Kidney capillary endothelial cell (primary cell): Measurements from ENCODE around the gene THAP11.
A peak's percentile ranks its signal among the peaks of the same experiment; 100 is the strongest.

Experiments used
- DNase-seq: peaks from one replicate; pipeline ENCODE4 v3.0.0-alpha.2; 2018; ENCODE audit warnings: low spot score

Gene THAP11

DNA sequence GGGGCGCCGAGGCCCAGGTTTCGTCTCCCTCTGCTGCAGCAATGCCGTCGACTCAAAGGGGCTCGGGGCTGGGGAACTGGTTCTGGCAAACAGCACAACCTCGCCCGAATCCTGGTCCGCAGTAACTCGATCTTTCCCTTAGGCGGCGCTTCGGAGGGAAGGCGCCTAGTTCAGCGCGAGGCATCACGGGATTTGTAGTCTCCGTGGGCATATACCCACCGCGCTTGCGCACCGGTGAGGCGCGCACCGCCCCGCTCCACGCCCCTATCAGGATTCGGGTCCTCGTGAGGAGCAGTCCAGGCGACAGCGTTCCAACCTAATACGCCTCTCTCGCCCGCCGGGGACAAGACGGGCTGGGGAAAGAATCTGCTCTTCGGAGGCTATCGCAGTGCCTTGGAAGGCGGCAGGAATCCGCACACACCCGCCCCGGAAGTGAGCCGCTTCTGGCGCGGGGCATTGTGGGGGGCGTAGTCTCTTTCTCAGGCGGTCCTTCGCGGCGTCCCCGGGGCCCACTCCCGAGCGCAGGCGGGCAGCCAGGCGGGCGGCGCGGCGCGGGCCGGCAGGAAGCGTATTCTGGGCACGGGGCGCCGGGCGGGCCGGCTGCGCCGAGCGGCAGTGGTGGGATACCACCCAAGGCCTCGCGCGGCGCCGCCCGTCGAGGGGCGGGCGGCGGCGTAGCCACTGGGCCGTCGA, at the start of gene THAP11:
Gene THAP11 (plus strand): TSS at position 505 of the 693 bp plus-strand sequence. CDS start 235 bp downstream, outside the sequence.
- DNase-seq, result peak; percentile 94

DNA sequence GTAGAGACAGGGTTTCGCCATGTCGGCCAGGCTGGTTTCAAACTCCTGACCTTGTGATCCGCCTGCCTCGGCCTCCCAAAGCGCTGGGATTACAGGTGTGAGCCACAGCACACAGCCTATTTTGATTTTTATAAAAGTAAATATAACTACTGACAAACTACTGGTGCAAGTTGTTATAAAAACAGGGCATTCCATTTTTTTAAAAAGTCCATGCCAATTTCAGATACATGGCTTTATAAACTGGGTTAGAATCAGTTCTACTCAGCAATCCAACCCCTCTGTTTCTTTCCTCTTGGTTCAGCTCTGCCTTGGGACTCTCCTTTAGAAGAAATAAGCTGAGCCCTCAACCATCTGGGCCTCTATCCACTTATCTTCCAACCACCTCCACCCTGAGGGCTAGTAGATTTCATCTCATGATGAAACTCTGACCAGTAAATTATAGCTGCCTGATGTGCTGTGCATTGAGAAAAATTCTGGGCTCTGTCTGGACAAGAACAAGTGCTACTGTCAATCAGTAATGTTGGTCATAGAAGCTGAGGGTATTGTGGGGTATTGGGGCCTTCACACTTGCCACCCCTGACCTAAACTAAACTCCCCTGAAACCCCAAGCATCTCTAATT, 45.9 kb upstream of the THAP11 start:
- no peak for DNase-seq

DNA sequence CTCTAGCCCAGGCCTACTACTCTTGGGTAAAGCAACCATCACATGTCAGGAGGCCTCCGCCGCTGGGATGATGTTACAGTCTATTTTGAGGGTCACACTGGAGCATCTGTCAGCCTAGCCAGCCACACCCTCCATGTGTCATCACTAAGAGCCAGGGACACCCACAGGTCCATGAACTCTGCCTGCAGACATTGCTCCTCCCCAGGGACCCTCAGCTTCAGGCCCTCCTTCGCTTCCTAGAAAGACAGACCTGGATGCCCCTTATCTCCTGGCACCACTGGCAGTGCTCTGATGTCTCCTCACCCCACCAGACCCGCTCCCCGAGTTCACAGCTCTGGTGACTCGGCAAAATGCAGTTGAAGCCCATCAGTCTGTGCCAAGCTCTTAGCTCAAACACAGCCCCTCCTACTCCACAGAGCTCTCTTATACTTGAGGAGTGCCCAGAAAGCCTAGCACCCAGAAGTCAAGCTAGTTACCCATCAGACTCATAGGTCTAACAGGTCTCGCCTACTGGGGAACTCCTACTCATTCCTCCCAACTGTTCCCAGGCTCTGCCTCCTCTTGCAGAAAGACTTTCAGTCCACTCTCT, 41.7 kb upstream of the THAP11 start:
- DNase-seq, result no peak

DNA sequence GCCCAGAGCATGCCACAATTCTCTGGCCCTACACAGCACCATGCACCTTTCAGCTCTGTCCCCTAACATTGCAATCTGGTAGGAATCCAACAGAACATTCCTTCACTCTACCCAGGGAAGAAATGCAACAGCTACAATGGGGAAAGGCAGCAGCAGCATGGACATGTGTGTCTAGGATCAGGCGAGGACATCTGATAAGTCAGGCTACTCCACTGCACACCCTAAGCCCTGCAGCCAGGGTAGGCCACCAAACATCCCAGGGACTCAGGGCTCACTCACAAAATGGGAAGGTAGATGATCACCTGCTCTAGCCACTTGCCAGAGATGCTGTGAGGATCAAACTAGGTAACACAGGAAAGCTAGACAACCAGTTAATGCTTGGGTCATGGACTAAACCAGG, 40.9 kb upstream of the THAP11 start:
- DNase-seq, result no peak

DNA sequence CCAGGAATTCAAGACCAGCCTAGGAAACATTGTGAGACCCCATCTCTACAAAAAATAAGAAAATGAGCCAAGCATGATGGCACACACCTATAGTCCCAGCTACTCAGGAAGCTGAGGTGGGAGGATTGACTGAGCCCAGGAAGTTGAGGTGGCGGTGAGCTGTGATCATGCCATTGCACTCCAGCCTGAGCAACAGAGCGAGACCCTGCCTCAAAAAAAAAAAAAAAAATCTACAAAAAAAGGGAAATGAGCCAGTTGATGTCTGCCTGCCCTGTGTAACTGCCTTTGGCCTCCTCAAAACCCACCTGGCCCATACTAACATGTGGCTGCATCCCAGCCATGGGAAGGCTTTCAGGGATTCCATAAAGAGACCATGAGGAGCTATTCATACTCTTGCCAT, 40.2 kb upstream of the THAP11 start:
- DNase-seq, result no peak

DNA sequence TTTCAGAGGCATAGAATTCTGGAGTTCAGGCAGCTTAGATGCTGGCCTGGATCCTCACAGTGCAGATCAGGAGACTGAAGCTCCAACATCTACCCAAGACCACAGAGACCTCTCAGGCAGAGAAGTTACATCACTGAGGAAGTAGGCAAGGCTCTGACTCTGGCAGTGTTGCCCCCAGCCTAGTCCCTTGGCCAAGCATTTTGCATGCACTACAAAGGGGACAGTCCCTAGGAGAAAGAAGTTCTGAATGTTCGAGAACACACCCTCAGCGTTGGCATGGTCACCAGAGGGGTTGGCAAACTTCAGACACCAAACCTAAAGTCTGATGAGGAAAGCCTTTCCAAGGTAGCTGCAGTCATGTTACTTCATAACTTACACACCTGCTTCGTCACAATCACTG, 38.2 kb upstream of the THAP11 start:
- DNase-seq, result no peak

DNA sequence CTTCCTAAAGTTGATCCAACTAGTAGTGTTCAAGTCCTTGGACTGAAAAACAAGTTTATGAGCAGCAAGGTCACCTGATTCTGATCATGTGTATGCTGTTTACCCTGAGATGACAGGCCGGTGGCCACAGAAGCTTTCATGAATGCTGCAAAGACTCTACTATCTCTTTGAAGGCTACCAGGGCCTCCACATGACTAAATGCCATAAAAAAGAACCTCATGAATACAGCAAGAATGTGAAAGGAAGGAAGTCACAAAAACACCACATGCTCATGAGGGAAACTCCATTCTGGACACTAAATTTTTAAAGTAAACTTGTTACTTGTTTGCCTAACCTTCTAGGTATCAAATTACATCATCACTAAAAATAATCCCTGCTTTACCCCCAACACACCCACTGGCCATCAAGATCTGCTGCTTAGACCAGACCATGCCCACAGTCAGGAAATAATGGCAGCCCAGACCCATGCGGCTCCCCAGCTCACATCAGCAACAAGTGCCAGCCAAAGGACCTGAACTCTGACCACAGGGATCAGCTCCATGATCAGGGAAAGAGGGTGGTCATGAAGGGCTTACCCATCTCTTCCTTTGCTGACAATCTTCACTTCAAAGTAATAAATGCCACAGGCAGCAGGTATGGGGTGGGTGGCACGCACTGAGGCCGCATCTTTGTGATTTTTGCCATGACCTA, 37.1 kb upstream of the THAP11 start:
- DNase-seq, result no peak

DNA sequence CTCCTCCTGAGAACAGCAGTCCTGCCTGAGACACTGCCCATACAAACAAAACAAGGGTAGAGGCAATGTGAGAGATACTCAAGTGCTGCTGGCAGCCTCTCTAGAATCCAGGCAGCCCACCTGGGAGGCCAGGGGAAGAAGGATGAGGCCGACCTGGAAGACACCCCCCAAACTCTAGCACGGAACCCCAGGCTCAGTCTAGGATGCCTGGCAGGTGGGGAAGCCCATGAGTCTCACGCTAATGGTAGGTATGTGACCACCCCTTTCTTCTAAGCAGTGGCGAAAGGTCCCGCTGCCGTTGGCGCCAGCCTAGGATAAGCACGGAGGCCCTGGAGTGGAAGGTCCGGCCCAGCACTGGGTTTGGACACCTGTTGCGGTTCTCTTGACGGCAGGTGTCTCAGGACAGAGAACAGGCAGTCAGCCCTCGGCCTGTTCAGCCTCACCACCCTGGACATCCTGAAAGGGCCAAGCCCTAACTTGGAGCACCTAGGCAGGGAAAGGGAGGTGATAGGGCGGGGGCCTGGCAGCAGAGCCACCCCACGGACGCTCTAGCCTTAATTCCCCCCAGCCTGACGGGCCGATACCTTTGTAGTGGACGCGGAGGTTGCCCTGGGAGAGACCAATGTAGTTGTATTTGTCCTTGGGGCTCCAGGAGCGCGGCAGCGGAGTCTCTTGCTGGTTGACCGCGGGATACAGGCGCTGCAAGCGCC, 36.2 kb upstream of the THAP11 start:
- DNase-seq, result no peak

DNA sequence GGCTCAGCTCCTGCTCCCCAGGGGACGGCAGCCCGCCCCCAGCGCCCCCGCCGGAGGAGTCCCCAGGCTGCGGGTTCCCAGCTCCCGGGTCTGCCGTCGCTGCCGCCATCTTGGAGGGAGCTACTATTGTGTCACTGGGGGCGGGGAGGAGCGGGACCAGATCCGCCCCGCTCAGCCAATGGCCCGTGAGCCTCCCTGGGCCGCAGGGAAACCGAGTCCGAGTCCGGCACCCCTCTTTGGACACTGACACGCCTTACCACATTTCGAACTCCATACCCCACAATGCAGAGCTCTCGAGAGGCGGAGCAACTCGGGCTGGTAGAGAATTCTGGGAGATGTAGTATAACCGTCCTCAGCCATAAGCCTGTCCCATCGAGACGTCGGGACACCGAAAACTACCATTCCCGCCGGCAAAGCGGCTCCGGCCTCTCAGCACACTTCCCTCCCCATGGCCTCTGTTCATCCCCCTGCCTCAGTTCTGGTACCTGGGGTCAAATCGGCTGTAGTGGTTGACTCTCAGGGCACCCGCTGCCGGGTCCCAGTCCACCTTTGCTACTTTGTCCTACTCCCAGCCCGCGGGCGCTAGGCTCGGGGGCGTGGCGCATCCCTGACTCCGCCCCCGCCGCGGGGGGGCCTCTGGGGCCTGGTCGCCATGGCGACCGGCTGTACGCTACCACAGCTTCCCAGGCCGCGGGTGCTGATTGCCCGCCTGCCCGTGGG, 35.5 kb upstream of the THAP11 start, which contains the start of the genes RANBP10 and TSNAXIP1:
Gene RANBP10 (minus strand): TSS at position 133 of the 720 bp plus-strand sequence. CDS start 24 bp downstream, at position 109.
Gene TSNAXIP1 (plus strand): TSS at position 462 of the 720 bp plus-strand sequence. CDS start 261 bp downstream, outside the sequence.
- peak; percentile 100 for DNase-seq

DNA sequence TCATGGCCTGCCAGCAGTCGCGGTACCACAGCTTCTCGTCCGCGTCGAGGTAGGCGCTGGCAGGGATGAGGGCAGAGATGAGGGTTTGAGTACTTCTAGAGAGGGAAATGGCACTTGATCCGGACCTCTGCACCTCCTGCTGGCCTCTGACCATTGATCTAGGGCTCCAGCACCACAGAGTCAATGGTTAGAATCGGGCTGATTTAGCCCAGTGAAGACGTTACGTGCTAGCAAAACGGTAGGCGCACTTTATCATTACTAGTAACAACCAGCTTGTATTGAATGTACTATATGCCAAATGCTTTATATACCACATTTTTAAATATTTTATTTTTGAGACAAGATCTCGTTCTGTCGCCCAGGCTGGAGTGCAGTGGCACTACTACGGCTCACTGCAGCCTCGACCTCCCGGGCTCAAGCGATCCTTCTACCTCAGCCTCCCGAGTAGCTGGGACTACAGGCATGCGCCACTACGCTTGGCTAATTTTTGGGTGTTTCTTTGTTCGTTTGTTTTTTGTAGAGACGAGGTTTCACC, 34.9 kb upstream of the THAP11 start:
- no peak for DNase-seq

DNA sequence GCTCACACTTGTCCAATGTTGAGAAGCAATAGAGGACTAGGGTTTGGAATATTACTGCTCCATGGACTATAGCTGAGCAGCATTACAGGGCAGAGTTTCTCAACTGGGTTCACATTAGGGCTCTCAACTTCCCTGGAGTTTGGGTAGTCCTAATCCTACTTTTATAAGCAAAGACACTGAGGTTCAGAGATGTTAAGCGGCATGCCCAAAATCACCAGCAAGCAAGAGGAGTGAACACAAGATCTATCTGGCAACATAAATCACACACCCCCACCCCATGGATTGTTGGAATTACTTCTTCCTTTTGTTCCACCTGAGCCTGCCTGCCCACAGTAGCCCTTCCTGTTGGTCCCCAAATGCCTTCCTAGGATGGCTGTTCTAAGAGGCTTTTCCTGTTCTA, 30.2 kb upstream of the THAP11 start:
- no peak for DNase-seq

DNA sequence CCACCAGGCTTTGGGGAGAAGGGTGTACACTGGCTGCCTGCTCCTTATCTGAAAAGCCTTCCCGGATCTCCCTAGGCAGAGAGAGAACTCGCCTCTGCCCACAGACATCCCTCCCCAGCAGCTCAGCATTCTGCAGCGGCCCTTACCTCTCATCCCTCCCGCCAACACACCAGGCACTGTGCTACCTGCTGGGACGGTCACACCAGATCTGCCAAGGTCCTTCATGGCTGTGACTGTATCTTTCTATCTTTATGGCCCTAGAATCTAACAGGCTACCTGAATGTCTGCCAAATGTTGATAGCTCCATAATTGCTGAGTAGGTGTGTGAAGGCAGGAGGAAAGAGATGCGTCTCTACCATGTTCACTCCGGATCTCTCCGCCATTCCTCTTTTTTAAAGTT, 27.6 kb upstream of the THAP11 start:
- no peak for DNase-seq

DNA sequence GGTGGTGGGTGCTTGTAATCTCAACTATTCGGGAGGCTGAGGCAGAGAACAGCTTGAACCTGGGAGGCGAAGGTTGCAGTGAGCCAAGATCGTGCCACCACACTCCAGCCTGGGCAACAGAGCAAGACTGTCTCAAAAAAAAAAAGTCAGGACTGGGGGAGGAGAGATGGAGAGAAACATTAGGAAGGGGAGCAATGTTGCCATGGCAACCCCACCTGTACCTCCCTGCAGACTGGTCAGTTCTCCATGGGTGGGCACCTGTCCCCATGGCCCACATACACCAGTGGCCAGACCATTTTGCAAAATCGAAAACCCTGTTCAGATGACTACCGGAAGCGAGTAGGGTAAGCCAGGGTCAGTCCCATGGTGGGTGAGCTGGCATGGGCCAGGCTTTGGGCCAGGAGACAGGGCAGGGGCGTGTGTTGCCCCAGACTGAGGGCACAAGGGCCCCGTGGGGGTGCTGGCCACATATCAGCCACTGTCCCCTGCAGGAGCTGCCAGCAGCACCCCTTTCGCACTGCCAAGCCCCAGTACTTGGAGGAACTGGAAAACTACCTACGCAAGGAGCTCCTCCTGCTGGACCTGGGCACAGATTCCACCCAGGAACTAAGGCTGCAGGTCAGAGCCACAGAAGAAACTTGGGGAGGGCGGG, 21.4 kb upstream of the THAP11 start:
- no peak for DNase-seq

DNA sequence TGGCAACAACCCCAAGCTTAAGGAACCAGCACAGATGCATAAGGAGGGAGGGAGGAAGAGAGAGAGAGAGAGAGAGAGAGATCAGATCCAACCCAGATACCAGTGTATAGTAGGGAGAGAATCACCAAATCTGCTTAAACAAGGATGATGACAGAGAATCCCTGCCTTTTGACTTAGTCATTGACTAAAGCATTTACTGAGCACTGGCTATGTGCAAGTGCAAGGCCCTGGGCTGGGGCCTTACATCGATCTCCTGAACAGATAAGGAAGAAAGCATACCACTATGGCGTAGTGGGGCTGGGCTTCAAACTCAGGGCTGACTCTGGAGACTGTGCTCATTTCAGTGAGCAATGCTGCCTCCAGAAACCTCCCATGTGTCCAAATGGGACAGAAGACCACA, 19.6 kb upstream of the THAP11 start:
- DNase-seq, result no peak

DNA sequence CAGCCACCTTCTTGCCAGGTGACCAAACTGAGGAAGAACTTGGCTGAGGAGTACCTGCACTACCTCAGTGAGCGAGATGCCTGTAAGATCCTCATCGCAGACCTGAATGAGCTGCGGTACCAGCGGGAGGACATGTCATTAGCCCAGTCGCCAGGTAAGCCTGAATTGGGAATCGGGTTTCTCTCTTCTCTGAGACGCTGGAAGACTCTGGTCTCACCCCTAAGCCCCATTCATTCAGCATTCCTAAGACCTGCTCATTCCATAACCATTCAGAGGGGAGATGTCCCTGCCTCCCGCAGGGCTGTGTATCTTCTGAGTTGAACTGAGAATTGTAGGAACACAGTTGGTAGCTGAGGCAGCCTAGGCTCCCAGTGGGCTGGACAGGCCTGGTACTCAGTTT, 17.0 kb upstream of the THAP11 start:
- DNase-seq, result no peak

DNA sequence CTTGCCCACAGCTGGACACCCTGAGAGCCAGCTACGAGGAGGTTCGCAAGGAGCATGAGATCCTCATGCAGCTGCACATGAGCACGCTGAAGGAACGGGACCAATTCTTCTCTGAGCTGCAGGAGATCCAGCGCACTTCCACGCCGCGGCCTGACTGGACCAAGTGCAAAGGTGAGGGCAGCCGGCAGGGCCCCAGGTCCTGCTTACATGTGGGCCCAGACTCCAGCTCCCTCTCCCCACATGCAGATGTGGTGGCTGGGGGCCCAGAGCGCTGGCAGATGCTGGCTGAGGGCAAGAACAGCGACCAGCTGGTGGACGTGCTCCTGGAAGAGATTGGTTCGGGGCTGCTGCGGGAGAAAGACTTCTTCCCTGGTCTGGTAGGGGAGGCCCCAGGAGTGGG, 16.2 kb upstream of the THAP11 start:
- DNase-seq, result no peak

DNA sequence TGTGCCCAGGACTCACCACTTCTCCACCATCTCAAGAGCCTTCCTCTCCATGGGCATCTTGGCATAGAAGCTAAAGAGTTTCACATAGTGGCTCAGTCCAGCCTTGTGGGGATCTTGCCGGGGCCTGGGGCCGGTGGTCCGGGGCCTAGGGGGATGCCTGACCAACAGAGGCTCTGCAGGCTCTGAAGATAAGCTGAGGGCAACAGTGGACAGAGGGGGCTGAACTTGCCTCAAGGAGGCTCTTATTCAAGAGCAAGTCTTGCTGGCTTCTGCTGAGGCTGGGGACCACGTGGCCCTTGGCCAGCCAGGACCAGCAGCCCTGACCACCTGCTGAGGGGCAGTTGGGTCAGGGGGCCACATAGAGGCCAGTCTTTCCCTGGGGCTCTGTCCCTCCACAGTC, 13.5 kb upstream of the THAP11 start:
- no peak for DNase-seq

DNA sequence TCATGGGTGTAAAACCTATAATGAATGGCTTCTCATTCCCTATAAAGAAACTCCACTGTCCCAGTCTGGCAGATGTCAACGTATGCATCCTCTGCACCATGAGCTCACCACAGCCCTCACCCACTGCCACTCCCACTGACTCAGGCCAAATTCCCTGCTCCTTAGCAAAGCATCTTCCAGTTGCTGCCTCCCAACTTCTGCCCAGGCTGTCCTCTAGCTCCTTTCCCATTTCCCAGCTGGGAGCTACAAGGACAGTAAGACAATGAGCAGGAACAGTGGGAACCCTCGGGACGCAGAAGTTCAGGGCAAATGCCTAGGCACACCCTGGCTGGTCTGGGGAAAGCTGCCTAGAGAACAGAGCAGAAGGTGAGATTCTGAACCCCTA, 9.1 kb upstream of the THAP11 start:
- DNase-seq, result peak; percentile 60

DNA sequence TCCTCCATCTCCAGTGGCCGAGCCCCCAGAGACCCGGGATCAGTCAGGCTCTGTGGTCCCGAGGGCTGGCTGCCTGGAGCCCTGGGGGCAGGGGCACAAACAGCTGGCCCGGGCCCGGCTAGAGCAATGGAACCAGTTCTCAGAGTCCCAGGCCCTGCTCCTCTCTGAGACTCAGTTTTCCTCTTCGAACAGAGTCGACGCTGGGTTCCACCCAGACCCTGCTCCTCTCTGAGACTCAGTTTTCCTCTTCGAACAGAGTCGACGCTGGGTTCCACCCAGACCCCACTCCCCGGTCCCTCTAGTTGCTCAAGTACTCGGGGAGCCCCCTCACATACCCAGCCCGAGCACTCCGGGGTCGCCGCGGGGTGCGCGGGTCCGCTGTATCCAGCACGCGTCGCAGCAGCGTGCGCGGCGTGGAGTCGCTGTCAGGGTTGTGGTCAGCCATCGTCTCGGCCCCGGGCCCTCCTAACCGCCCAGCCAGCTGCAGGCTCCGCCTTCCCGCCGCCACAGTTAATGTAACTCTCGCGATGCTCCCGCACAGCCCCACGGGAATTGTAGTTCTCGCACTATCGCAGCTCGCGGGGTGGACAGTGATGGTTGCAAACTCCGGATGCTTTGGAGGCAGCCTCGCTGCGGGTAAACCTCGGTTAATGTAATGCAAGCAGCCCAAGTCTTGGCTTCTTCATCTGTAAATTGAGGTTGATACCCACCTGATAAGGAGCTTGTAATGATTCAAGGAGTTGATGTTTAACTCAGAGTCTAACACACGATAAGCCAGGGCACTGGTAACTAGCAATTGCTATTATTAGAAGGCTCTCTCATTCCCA, 8.5 kb upstream of the THAP11 start:
- DNase-seq, result peak; percentile 89

DNA sequence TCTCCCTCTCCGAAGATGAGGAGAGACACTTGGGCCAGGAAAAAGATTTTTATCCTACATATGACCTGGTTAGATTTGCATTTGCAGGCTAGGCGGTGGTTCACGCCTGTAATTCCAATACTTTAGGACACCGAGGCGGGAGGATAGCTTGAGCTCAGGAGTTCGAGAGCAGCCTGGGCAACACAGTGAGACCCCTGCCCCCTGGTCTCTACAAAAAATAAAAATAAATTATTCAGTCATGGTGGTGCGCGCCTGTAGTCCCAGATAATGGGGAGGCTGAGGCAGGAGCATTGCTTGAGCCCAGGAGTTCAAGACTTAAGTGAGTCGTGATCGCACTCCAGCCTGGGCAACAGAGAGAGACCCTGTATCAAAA, 7.9 kb upstream of the THAP11 start:
- no peak for DNase-seq
